NCI-H526 (cell line): ENCODE measurements around the gene SWSAP1.
"Not testable (repeated sequence)": the region's sequence is repeated elsewhere in the genome, so short reads cannot be mapped to it uniquely, and the experiment has no call there.

Source experiments
- DNase-seq, 2 experiments: peaks; one replicate each; lab custom pipeline; 2025; lab: John Stamatoyannopoulos, UW

The SWSAP1 gene

DNA sequence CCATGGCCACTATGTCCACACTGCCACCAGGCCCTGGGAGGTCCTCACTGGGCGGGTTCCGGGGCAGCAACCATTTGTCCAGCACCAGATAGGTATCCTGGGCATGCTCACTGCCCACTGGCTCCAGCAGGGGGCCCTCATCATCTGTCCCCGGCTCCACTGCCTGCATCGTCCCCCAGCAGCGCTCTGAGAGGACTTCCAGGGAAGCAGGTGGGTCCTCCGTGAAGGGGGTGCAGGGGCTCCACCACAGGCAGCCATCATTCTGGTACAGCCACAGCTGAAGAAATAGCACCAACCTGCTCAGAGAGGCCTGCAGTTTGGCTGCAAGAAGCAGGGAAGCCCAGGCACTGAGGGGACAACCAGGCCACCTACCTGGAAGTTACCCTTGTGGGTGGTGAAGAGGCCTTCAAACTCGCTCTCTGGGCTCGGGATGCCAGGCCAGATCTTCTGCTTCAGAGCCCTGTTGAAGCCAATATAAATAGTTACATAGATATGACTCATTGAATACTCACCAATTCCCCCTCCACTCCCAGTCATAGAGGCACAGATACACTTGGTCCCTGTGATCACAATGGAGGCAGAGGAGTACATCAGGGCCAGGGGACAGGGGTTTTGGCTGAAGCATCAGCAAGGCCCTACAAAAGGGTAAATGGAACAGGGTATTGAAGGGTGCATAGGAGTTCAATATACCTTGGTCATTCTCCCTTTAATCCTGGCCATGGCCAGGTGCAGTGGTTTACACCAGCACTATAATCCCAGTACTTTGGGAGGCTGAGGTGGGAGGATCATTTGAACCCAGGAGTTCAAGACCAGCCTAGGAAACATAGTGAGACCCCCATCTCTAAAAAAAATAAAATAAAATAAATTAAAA, 4.1 kb downstream of the SWSAP1 start:
- peak; percentile 20 to 61 for DNase-seq

GRCh38 chr19:11379269-11379845, 4.9 kb downstream of the SWSAP1 start:
- DNase-seq, result not testable (repeated sequence)

- DNase-seq, result no peak
These were observed 5.4 kb downstream of the SWSAP1 start for GRCh38 chr19:11379857-11380350.

DNA sequence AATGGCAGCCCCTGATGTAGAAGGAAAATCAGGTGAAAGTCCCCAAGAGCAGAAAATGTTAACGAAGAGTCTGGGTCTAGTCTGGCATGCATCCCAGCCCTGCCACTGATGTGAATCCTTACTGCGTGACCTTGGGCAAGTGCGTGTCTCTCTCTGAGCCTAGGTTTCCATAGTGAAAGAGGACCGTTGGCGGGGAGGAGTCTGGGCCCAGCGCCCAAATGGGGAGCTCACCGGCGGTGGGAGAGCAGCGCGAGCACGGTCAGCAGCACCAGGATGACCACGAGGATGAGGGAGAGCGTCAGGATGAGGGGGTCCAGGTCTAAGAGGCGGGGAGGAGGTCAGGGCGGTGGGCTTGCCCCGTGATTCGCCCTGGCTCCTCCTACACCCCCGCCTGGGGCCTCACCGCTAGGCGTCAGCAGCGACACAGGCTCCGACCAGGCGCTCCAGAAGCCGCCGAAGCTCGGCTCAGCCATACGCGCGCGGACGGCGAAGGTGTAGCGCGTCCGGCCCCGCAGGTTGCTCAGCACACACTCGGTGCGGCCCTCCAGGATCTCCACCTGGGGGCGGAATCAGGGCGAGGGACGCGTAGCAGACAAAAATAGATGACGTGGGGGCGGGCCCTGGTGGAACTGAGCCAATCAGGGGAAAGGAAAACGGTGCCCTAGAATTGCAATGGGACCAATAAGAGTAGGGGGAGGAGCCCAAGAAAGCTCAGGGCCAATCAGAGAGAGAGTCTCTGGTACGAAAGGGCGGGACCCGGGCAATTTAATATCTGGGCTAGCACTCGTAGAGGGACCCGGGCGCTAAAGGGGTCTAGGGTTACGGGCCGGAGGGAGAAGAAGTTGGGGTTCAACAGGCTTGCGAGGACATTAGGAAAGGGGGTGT, 6.4 kb downstream of the SWSAP1 start:
- peak; percentile 96 to 97 for DNase-seq

GRCh38 chr19:11382898-11383705, 8.6 kb downstream of the SWSAP1 start:
- peak in 1 of 2 experiments; percentile 49 for DNase-seq

DNA sequence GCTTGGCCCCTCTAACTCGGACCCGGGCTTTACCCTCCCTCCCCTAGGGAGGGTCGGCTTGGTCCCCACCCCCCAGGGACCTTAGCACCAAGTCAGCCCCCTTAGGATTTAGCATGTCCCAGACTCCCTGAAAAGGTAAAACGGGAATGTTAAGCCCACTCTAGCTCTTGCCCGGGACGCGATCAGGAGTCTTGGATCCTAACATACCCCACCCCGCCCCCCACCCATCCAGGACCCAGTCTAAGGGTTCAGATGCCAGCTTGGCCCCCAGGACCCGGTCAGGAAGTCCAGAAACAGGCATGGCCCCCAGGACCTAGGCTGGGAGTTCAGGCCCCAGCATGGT, 9.2 kb downstream of the SWSAP1 start:
- DNase-seq, result peak in 1 of 2 experiments; percentile 34

- no peak for DNase-seq
These were observed 10.3 kb downstream of the SWSAP1 start for GRCh38 chr19:11384778-11385129.

DNA sequence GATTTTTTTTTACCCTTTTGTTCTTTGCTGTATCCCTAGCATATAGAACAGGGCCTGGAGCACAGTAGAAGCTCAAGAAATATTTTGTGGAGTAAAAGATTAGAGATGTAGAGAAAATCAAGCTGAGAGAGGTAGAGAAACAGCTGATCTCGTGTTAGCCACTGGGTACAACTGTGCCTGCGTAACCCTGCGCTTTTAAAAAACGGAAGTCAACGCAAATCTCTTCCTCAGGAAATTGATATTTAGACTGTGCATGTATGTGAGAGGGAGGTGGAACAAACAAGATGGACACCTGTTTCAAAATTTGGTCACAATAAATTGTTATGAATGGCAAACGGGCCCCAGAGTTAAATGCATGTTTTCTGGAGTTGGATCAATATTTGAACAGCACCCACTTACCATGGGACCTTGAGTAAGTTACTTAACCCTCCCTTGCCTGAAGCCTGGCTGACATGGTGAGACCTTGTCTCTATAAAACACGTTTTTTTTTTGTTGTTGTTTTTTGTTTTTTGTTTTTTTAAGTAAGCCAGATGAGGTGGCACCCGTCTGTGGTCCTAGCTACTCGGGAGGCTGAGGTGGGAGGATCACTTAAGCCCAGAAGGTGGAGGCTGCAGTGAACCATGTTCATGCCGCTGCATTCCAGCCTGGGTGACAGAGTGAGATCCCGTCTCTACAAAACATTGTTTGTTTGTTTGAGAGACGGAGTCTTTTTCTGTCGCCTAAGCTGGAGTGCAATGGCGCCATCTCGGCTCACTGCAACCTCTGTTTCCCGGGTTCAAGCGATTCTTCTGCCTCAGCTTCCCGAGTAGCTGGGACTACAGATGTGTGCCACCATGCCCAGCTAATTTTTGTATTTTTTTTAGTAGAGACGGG, 12.9 kb downstream of the SWSAP1 start:
- DNase-seq, result no peak

- no peak for DNase-seq
These were observed 15.9 kb downstream of the SWSAP1 start for GRCh38 chr19:11390359-11390758.

DNA sequence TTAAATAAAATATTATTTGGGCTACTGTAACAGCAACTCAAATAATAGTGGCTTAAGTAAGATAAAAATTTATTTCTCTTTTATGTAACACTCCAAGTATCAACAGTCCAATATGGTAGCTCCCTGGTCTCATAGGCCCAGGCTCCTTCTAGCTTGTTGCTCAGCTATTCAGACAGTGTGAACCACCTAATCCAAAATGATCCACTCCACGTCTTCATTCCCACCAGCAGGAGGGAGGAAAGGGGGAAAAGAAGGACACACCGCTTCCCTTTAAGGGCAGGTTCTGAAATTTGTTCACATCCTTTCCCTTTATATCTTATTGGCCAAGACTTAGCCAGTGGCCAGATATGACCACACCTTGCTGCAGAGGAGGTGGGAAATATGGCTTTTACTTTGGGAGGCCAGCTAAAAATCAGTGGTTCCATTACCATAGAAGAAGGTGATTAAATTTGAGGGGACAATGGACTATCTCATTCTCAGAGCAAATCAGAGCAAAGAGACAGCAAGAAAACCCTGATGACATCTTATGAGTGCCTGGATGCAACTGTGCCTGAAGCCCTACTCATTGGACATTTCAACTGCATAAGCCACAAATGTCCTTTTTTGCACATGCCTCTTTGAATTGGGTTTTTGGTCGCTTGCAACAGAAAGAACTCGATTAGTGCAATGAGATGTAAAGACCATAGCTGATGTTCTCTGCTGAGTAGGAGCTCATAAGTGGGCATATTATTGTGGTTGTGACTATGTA, 16.6 kb downstream of the SWSAP1 start:
- no peak for DNase-seq

DNA sequence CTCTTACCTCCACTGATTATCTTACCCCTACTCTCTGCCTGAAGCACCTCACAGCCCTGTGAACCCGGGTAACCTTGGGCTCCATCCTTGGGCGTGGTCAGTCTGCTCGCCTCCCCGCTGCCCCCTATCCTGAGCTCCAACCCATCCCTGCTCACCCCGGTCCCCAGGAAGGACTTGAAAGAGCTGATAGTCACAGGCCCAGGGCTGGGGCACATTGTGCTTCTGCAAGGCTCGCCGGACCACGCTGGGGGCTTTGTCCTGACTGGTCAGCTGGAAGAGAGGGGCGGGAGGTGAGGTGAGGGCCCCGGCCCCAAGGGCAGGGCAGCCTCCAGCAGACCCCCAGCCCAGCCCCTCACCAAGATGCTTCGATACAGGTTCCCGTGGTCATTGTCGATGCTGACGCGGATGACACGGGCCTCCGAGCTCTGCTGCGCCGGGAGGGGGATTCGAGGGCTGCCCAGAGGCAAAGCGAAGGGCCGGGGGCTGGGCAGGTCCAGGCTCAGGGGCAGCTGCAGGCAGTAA, 22.7 kb downstream of the SWSAP1 start:
- no peak for DNase-seq

GRCh38 chr19:11399667-11400066, 25.2 kb downstream of the SWSAP1 start:
- no peak for DNase-seq

GRCh38 chr19:11400798-11401197, 26.3 kb downstream of the SWSAP1 start:
- DNase-seq, result no peak

DNA sequence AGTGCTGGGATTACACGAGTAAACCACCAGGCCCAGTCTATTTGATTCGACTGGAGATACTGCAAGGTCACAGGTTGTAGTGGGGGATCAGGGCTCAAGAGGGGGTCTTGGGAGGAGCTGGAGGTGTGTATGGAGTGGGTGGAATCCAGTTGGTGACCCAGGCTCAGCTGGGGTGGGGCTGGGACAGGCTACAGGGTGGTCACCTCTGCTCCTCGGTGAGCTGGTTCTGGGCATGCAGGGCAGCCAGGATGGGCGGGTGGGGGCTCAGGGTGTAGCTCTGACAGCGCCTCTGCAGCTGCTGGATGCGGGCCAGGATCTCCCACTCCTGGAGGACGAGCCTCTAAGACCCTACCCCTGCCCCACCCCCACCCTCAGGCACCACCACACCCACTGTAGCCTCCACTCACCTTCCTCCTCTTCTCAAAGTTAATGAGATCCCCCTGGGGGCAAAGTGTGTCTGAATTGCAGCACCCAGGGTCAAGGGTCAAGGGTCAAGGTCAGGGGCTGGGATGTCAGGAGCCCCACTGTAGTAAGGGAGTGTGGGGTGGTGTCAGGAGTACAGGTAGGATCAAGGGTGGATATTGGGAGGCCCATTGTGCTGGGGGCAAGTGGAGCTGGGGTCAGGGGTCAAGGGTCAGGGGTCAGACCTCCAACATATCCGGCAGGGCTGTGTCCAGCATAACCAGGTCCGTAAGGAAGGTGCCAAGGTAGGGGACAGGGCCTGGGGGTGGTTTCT, 27.5 kb downstream of the SWSAP1 start:
- DNase-seq, result no peak

DNA sequence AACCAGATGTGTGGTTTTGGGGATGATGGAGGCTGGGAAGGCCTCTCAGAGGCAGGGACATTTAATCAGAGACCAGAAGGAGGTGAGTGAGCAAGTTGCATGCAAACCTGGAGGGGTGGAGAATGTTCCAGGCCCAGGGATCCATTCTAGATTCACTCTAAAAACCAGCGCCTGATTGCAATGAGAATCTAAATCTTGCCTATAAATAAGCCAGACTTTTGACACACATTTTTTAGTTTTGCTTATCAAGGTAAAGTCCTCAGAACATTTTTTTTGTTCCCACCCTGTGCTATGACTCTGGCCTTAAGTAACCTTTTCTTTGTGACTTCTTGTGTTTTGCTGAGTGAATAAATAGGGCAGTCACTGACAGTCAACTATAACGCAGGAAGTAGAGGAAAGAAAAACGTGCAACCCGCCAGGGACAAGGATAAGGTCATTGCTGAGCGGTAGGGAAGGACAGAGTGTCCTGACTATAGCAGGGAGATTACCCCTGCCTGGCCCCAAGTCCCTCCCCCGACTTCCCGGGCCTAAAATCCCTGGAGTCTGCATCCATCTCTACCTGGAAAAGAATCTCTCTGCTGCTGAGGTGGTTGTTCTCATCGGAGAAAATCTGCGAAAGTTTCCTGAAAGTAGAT, 30.2 kb downstream of the SWSAP1 start:
- no peak for DNase-seq

DNA sequence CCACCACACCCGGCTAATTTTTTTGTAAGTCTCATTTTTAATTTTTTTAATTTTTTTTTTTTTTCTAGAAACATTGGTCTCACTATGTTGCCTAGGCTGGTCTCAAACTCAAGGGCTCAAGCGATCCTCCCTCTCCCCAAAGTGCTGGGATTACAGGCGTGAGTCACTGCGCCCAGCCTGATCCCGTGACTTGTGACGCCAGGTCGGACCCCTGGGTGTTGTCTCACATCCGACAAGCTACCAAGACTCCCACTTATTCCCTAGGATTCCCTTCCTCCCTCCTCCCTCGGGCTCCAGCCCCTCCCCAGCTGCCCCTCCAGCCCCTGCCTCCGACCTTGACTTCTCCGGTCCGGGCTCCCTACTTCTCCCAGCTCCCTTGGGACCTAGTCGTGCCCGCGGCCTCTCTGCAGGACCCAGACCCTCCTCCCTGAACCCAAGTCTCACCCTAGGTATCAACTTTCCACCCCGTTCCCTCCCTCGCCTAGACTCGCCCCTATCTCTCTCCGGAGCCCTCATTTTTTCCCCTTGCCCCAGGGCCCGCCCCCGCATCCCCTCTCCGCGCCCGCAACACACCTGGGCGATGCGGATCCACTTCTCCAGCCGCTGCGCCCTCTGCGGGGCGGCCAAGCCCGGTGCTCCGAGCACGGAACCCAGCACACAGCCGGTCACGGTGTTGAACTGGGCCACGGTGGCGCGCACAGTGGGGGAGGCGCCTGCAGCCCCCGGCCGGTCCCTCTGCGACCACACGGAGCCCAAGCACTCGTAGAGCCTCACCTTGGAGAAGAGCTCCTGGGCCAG, 31.6 kb downstream of the SWSAP1 start:
- no peak for DNase-seq

DNA sequence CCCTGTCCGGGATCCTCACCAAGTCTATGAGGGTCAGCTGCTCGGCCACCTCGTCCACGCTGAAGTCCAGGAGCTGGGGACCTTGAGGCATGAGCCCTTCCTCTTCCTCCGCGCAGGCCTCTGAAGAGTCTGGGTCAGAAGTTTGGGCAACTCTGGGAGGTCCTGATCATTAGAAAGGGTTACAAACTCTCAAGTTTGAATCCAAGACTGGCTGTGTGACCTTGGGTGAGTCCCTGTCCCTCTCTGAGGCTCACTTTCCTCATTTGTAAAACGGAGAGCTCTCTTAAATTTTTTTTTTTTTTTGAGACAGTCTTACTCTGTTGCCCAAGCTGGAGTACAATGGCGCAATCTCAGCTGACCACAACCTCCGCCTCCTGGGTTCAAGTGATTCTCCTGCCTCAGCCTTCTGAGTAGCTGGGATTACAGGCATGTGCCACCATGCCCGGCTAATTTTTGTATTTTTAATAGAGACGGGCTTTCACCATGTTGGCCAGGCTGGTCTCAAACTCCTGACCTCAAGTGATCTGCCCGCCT, 32.3 kb downstream of the SWSAP1 start:
- not testable (repeated sequence) for DNase-seq
